ENCODE measurements around the gene PRTG.
"Not testable (repeated sequence)": the region's sequence is repeated elsewhere in the genome, so short reads cannot be mapped to it uniquely, and the experiment has no call there.

Gene PRTG

DNA sequence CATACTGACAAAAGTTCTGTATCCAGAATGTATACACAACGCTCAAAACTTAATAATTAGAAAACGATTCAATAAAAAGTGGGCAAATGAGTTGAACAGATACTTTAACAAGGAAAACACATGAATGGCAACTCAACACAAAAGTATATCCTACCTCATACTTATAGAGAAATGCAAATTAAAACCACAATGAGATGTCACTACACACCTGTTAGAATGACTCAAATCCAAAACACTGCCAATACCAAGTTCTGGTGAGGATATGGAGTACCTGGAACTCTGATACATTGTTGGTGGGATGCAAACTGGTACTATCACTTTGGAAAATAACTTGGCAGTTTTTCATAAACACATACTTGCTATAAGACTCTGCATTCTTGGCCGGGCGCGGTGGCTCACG is 42.1 kb downstream of the PRTG start:
- no peak for DNase-seq (ENCODE audit: low spot score)

DNA sequence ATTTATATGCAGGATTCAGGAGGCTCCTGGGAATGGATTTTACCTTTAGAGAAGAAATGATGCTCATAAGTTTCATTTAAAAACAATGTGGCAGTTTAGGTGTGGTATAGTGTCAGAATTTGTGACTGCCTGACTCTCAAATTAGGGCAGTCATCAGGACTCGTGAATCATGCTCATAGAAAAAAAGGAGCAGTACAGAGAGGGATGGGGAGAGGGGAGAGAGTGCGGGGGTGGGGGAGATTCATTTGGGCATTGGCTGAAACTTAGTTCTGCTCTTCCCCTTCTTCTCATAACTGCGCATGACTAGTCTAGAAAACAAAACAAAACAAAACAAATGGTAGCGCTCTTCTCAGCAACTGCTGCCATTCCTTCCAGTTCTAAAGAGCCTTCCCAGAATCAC is 44.3 kb downstream of the PRTG start:
- no peak for DNase-seq (ENCODE audit: low spot score)

DNA sequence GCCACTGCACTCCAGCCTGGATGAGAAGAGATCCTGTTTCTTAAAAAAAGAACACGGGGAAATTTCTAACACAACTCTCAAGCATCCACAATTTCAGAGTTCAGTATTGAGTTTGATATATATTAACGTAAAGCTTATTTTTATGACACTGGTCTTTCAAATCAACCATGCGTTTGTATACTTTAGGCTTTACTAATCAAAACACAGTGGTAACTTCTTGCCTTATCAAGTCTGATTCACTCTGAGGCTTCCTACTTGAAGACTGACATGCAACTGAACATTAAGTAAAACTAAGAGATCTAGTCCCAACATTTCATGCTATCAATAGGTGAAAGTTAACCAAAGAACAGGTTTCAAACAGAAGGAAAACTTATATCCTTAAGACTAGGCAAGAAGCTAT is 46.7 kb downstream of the PRTG start:
- no peak for DNase-seq (ENCODE audit: low spot score)

DNA sequence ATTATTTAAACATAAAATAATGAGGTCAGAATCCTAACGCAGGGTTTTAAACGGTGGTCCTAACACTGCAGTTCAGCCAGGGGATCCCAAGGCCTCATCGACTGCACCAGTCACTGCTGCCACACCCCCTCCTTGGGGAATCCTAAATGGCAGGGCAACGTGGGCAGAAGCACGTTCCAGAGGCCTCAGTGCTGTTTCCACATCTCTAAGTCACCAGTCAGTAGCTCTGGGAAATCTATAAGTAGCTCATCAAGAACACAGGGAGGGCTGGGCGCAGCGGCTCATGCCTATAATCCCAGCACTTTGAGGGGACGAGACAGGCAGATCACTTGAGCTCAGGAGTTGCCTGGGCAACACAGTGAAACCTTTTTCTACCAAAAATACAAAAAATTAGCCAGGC is 47.5 kb downstream of the PRTG start:
- DNase-seq (ENCODE audit: low spot score): no peak

DNA sequence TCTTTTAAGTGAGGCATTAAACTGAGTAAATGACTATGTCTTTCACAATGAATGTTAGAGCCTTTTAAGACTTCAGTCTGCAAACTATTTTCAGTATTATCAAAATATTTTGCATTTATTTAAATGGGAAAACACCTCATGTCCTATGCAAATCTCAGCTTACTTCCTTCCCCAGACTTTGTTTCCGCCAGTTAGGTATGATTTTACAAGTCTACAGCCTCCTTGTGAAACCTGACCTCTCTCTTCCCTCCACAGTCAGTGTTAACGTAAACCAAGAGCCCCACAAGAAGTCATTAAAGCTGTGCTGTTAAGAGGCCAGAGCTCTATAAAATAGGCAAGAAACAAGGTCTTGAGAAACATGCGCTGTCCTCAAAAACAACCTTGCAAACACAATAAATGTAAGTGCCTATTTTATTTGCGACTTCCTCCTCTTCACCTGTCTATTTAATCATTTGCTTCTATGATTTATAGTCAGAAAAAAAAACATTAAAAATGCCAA is 48.3 kb downstream of the PRTG start:
- no peak for DNase-seq (ENCODE audit: low spot score)

DNA sequence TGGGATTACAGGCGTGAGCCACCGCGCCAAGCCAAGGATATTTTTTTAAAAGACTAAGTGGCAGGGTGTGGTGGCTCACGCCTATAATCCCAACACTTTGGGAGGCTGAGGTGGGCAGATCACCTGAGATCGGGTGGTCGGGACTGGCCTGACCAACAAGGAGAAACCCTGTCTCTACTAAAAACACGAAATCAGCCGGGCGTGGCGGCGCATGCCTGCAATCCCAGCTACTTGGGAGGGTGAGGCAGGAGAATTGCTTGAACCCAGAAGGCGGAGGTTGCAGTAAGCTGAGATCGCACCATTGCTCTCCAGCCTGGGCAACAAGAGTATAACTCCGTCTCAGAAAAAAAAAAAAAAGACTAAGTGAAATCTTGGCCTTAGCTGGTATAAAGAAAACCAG is 49.8 kb downstream of the PRTG start:
- DNase-seq (ENCODE audit: low spot score): not testable (repeated sequence)

DNA sequence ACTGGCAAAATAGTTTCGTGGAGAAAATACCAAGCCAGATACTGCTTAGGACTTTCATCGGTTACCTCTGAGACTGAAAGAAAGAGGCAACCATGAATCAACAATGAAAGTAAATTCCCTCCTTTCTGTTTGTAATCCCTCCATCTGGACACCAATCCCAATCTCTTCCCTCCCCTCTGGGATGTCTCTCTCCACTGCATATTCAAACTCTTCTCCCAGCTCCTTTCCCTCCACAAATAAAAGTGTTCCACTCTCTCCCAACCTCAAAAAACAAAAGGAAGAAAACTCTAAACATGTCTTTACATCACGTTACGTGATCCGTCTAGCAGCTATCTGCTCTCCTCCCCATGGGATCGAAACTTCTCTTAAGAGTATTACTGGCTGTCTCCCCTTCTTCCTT is 55.2 kb downstream of the PRTG start:
- DNase-seq (ENCODE audit: low spot score): no peak

DNA sequence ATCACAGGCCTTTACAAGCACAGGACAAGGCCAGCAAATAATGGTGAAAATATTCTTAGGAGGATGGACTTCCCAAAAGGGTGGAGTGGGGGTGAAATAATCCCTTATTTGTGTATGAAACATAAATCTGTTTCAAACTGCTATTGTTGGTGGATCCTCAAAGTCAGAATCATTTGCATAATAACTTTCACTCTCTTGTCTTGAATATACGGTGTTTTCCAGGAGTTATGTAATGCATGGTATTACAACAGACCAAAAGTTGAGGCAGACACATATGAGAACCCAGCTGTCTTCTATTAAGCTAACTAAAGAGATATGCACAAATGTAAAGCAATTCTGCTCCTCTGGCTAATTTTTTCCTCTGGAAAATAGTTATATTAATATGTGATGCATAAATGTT is 57.7 kb downstream of the PRTG start:
- DNase-seq (ENCODE audit: low spot score): no peak

DNA sequence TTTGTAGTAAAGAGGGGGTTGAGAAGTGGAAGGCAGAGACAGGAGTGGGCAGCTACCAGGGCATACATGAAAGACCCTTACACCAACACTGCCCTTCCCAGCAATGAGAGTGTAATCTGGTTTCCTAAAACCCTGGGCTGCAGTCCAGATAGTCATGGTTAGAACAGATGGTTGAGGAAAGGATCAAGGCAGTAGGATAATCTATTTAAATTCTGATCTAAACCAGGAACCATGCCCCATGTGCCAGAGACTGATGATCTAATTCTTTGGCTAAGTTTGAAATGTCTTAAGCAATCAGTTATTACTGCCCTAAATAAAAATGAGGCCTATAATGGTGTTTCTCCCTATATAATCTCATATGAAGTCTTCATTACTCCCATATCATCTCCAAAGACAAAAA is 59.6 kb downstream of the PRTG start:
- no peak for DNase-seq (ENCODE audit: low spot score)

DNA sequence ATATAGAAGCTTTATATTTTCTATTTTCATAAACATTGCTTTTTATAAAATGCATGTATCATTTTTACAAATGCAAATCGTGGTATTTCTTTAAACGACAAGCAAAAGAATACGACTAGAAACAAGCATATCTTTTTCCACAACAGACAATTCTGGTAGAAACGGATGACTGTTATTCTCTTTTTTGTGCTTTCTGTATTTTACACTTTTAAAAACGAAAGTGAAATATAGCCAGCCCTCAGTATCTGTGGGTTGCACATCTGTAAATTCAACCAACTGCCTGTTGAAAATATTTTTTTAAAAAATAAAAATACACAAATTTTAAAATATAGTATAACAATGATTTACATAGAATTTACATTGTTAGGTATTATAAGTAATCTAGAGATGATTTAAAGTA is 61.3 kb downstream of the PRTG start:
- no peak for DNase-seq (ENCODE audit: low spot score)

DNA sequence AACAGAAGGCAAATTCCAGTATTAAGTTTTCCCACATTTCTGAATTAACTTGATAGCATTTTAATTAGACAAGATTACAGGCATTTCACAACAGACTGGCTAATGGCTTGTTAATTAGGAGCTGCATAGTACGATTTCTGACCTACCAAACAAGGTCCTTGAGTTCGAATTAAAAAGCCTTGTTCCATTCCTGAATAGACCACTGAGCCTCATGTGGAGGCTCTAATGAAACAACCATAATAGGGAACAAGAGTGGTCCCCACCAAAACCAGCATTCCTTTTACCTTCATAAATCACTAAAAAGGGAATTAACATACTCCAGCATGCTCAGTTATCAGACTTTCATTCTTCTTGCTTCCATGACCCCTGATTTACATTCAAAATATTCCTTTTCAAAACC is 66.4 kb downstream of the PRTG start:
- DNase-seq (ENCODE audit: low spot score): no peak

DNA sequence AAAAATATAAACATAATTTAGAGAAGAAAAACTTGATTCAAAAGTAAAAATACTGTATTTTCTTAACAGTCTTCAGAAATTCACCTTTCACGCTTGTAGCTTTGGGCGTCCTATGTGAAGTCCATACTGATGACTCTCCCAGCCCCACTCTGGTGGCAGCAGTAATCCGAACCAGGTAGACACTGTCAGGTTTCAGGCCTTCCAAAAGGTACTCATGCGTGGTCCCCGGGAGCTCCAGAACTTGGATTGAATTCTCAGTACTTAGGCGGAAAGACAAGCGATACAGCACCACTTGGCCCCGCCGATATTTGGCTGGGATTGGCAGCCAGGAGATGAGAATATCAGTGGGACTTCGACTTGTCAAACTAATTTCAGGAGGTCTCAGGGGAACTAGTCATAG is 69.7 kb downstream of the PRTG start:
- no peak for DNase-seq (ENCODE audit: low spot score)

DNA sequence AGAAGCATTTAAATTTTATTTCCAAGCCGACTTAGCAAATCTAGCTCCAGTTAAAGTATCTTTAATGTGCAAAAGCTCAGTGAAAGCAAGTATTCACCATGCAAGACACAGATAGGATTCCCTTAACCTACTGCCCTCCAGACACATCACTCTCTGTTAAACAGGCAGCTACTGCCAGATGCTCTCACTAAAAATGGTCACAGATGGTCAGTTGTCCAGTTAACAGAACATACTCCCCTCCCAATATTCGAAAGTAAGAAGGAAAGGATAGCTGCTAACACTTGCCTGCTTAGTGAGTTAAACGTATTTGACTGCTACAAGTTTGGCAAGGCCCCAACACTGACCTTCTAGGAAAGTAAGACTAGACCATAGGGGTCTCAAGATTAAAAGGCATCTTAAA is 73.7 kb downstream of the PRTG start:
- DNase-seq (ENCODE audit: low spot score): no peak

DNA sequence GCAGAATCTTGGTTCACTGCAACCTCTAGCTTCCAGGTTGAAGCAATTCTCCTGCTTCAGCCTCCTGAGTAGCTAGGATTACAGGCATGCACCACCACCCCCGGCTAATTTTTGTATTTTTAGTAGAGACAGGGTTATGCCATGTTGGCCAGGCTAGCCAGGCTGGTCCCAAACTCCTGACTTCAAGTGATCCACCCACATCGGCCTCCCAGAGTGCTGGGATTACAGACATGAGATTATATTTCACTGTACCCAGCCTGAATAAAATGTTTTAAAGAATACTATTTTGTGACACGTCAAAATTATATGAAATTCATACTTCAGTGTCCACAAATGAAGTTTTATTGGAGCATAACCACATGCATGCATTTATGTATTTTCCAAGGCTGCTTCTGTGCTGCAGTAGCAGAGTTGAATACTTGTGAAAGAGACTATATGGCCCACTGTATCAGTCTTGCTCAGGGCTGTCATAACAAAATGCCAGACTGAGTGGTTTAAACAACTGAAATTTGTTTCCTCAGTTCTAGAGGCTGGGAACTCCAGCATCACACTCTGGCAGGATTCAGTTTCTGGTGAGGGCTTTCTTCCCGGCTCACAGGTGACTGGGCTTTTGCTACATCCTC is 77.2 kb downstream of the PRTG start:
- no peak for DNase-seq (ENCODE audit: low spot score)

DNA sequence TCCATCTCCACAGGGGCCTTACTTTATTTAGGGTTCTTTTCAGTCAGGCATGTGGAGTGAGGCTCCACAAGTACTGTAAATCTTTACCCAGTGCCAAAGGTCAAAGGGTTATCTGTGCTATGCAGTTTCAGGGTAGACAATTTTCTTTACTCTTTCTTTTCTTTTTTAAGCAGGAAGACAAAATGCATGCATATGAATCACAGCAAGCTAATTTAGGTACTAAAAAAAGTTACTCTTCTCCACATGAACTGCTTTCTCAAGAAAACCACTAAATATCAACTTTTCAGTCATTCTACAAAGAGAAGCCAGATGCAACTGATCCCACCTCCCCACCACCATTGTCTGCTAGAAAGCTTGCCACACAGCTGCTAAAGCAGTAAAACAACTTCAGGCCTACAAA is 81.5 kb downstream of the PRTG start:
- DNase-seq (ENCODE audit: low spot score): no peak

DNA sequence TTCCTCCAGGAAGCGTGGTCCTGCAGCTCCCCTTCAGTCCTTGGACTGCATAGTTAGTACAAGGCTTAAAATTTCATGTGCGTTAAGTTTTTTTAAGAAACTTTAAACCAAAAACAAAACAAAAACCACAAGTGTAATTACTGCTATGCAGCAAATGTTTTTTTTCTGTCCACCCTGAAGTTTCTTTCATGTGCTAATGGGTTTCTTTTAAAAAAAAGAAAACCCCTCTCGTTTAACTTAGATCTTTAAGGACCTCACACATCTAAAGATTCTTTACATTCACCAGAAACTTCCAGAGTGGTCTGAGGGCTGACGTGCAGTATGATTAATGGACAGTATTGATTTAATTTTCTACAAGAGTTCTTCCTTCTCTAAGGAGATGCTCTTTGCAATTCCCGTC is 82.8 kb downstream of the PRTG start:
- no peak for DNase-seq (ENCODE audit: low spot score)

DNA sequence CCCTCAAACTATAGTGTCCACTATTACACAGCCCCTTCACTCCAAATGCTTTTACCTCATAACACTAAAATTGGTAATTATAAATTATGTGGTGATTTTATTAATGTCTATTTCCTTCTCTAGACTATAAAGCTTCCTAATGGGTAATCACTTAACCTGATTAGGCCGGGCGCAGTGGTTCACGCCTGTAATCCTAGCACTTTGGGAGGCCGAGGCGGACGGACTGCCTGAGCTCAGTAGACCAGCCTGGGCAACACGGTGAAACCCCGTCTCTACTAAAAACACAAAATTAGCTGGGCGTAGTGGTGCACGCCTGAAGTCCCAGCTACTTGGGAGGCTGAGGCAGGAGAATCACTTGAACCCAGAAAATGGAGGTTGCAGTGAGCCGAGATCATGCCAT is 83.5 kb downstream of the PRTG start:
- no peak for DNase-seq (ENCODE audit: low spot score)

DNA sequence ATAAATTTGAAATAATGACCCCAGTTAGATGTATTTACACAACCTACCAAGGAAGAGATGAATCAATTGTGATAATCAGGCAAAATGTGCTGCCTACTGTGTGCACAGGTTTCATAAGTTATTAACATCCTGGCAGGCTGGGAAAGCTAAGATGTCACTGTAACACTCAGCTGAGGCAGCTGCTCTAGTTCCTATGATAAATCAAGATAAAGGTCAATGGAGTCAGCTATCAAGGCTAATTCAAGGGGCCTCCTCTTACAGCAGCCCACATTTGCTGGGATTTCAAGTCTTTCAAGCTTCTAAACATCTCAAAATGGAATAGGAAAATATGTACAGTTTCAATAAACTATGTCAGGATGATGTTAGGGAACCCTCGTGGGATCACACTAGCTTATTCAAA is 84.1 kb downstream of the PRTG start:
- DNase-seq (ENCODE audit: low spot score): no peak

DNA sequence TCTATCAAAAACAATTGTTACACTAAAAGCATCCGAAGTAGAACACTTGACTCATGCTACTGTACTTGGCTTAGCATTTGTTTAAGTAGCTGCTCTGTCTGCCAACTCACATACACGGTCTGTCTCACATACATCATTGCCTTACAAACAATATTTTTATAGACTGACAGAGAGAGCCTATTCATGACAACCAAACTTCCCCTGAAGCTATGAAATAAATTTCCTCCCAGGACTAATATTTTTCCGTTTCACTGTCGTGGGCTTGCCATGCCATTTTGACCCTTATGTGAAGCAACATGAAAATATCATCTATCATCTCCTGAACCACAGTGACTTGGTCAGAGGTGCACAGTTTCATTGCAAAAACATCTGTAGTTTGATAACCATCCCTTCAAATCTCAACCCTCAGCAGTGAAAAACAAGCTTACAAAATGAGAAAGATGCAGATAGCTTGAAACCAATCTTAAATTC is 88.4 kb downstream of the PRTG start:
- no peak for DNase-seq (ENCODE audit: low spot score)

DNA sequence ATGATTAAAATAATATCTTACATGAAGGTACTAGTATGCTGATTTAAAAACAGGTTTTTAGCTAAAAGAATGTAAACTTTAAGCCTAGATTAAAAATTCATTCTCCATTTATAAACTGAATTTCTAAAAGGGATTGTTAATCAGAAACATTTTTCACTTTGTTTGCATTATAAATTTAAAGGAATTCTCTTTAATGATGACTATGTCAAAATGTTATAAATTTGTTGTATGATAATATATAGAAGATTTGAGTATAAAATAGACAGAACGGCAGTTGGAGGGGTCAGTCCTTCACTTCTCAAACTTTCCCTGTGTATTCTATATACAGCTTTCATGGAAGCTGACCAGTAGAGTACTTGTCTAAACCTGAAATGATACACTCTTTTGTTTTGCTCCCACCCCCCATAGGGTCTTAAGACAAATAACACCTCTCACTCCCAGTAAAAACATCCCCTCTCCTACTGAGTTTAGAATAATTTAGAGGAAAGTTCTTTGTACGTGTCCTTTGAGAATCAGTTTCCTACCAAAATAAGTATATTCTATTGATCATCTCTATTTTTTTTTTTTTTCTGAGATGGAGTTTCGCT is 90.0 kb downstream of the PRTG start:
- no peak for DNase-seq (ENCODE audit: low spot score)

DNA sequence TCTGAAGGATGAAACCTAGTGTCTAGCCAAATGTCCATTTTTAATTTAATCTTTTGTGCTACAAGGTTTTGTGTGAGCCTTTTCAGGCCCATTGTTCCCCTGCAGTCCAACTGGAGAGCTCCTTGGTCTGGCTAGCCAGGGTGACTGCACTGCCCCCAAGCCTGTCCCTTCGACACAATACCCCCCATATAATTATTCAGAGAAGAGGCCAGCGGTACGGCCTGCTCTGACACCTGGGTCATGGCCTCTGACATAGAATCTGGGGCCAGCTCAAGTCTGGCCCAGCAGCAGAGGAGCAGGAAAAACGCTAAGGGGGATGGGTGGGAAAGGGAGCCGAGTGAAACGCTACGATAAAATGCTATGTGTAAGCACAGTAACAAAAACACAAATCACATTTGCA is 90.6 kb downstream of the PRTG start:
- DNase-seq (ENCODE audit: low spot score): no peak

DNA sequence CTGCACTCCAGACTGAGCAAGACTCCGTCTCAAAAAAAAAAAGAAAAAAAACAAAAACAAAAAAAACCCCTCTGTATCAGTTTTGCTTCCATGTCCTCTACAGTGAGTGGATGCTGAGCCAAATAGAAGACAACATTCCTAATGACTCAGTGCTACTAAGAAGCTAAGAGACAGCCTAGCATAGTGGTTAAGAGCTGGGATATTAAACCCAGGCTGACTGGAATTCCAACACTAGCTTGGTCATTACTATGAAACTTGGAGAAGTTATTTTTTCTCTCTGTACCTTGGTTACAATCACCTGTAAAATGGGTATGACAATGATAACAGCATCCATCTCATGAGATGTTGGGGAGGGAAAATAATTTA is 93.9 kb downstream of the PRTG start:
- no peak for DNase-seq (ENCODE audit: low spot score)

DNA sequence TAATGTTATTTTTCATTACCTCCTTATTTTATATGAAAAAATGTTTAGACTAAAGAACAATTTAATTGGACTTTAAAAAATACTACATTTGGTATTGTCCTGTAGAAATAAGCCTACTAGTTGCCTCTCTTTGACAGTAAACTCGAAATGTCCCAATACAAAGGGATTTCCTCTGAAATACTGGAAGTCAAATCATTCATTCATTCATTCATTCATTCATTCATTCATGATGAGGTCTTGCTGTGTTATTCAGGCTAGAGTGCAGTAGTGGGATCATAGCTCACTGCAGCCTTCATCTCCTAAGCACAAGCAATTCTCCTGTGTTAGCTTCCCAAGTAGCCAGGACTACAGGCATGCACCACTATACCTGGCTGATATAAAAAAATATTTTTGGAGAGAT is 104.2 kb downstream of the PRTG start:
- DNase-seq (ENCODE audit: low spot score): no peak

DNA sequence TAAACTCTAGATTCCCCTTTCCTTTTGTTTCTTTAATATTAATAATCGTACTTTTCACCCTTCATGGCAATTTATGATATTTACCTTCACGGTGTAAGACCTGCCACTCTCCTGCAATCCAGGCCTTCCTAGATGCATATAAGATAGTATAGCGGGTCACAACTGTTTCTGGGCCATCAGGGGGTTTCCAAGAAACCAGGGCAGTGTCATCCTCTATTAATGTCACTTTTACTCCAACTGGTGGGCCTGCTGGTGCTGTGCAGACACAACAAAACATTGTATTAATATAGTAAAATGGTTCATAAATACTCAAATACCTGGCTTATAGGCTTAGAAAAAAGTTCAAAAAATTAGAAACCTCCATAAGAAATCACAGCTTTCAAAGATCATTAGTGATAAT is 105.9 kb downstream of the PRTG start:
- no peak for DNase-seq (ENCODE audit: low spot score)
